Head of caudate nucleus (tissue), 42 donors: ENCODE measurements around the gene MBD5.
"Not testable (repeated sequence)": the region's sequence is repeated elsewhere in the genome, so short reads cannot be mapped to it uniquely, and the experiment has no call there.

ENCODE experiments used
- DNase-seq, 42 donors: peaks; one replicate each; pipeline versions ENCODE4 v3.0.0 to v3.0.0-alpha.2; 2020 to 2021; ENCODE audit warnings: mixed read lengths in 7 of 42
- intact Hi-C: fragments of 100-400 bp; cut with DNase I; formaldehyde crosslinking; loops from one replicate; pipeline ENCODE4 v1.15.0; 2022

MBD5 gene

GRCh38 chr2:148021059-148021861 lies at the start of gene MBD5:
TSS of gene MBD5 (plus strand) at chr2:148021091.
- DNase-seq = peak in 36 of 42 donors; percentile 9 to 72 (median 37)
- intact Hi-C loops = loop anchor here (10.0 kb wide), 1 partner anchor 176 kb away; the partner anchor contains the start of gene ACVR2A

GRCh38 chr2:147976102-147976501 lies 44.8 kb upstream of the MBD5 start:
- DNase-seq = no peak

GRCh38 chr2:147977679-147978078 lies 43.2 kb upstream of the MBD5 start:
- intact Hi-C loops = no loop called here
- no peak for DNase-seq

More at GRCh38 chr2:147976102-147976501, 44.8 kb upstream of the MBD5 start:
- intact Hi-C loops = no loop called here

- intact Hi-C loops = no loop called here
- no peak for DNase-seq
These were observed 39.9 kb upstream of the MBD5 start for GRCh38 chr2:147980940-147981528.

GRCh38 chr2:147989102-147989501 lies 31.8 kb upstream of the MBD5 start:
- DNase-seq = no peak
- intact Hi-C loops = no loop called here

- intact Hi-C loops = no loop called here
- DNase-seq = peak in 8 of 42 donors; percentile 8 to 57 (median 18)
These were observed 31.0 kb upstream of the MBD5 start for GRCh38 chr2:147989809-147990403.

- intact Hi-C loops, DNase-seq: not testable (repeated sequence)
These were observed 25.9 kb upstream of the MBD5 start for GRCh38 chr2:147994965-147995364.

GRCh38 chr2:147996828-147997227 lies 24.1 kb upstream of the MBD5 start:
- intact Hi-C loops = no loop called here
- DNase-seq = no peak

- intact Hi-C loops = no loop called here
- DNase-seq = no peak
These were observed 22.7 kb upstream of the MBD5 start for GRCh38 chr2:147998203-147998602.

GRCh38 chr2:147999126-147999525 lies 21.8 kb upstream of the MBD5 start:
- DNase-seq = no peak

GRCh38 chr2:148000095-148000494 lies 20.8 kb upstream of the MBD5 start:
- no peak for DNase-seq
- intact Hi-C loops = no loop called here

More at GRCh38 chr2:147999126-147999525, 21.8 kb upstream of the MBD5 start:
- intact Hi-C loops = no loop called here

- DNase-seq, intact Hi-C loops: not testable (repeated sequence)
These were observed 18.5 kb upstream of the MBD5 start for GRCh38 chr2:148002420-148002819.

GRCh38 chr2:148006249-148007007 lies 14.5 kb upstream of the MBD5 start:
- intact Hi-C loops = no loop called here

GRCh38 chr2:148007219-148007900 lies 13.5 kb upstream of the MBD5 start:
- no peak for DNase-seq
- intact Hi-C loops = no loop called here

More at GRCh38 chr2:148006249-148007007, 14.5 kb upstream of the MBD5 start:
- no peak for DNase-seq

- intact Hi-C loops, DNase-seq: not testable (repeated sequence)
These were observed 12.5 kb upstream of the MBD5 start for GRCh38 chr2:148008411-148008810.

- no peak for DNase-seq
- intact Hi-C loops = no loop called here
These were observed 7.0 kb upstream of the MBD5 start for GRCh38 chr2:148013876-148014275.

GRCh38 chr2:148014616-148015015 lies 6.3 kb upstream of the MBD5 start:
- DNase-seq = no peak
- intact Hi-C loops = no loop called here
